ENCODE results near the gene JAKMIP1.

- TF ChIP-seq EZH2 (IDR thresholded peaks at IDR 0.05; ENCODE audit: insufficient read depth, poor library complexity, severe bottlenecking) (no peak), EZH2phosphoT487 (IDR thresholded peaks at IDR 0.05; ENCODE audit: insufficient read depth, low read depth) (no peak)
These were observed 136.7 kb downstream of the JAKMIP1 start for GRCh38 chr4:6063684-6064083.

Data from GM23248 (cell line).